ENCODE data around the gene STAT4.

The STAT4 gene

GRCh38 chr2:191064590-191064989 lies 86.2 kb downstream of the STAT4 start:
- Histone ChIP-seq H3K27ac (ENCODE audit: low read length) (no peak overlapping the region), H3K9me3 (ENCODE audit: control insufficient read depth, insufficient read depth, low read length) (no peaks in the 10 kb centered on the region), H3K4me3 (ENCODE audit: low read length) (no peak overlapping the region), H3K4me1 (ENCODE audit: control insufficient read depth, insufficient read depth, low read length) (no peaks in the 10 kb centered on the region; the same call in 1 of the 2 replicates), H3K36me3 (ENCODE audit: control insufficient read depth, insufficient read depth, low read length) (no peaks in the 10 kb centered on the region), H3K27me3 (ENCODE audit: control insufficient read depth, insufficient read depth, low read length) (no peaks in the 10 kb centered on the region)
- no peak for DNase-seq (ENCODE audit: low read depth, low spot score)
- WGBS (ENCODE audit: insufficient coverage, insufficient read length) = no CpG with 5 or more reads among the region's 9 CpGs

GRCh38 chr2:191063584-191063983 lies 87.2 kb downstream of the STAT4 start:
- no peaks in the 10 kb centered on the region for H3K27me3 ChIP-seq (ENCODE audit: control insufficient read depth, insufficient read depth, low read length)
- no peak overlapping the region for H3K4me3 ChIP-seq (ENCODE audit: low read length)
- no CpG with 5 or more reads among the region's 1 CpG for WGBS (ENCODE audit: insufficient coverage, insufficient read length)
- H3K27ac ChIP-seq (ENCODE audit: low read length) = no peak overlapping the region
- H3K4me1 ChIP-seq (ENCODE audit: control insufficient read depth, insufficient read depth, low read length) = no peaks in the 10 kb centered on the region; the same call in 1 of the 2 replicates
- no peaks in the 10 kb centered on the region for H3K9me3 ChIP-seq (ENCODE audit: control insufficient read depth, insufficient read depth, low read length)
- H3K36me3 ChIP-seq (ENCODE audit: control insufficient read depth, insufficient read depth, low read length) = no peaks in the 10 kb centered on the region
- no peak for DNase-seq (ENCODE audit: low read depth, low spot score)

- H3K27ac ChIP-seq (ENCODE audit: low read length) = no peak overlapping the region
- no peak overlapping the region for H3K4me3 ChIP-seq (ENCODE audit: low read length)
- H3K9me3 ChIP-seq (ENCODE audit: control insufficient read depth, insufficient read depth, low read length) = no peaks in the 10 kb centered on the region
- WGBS (ENCODE audit: insufficient coverage, insufficient read length) = no CpG with 5 or more reads among the region's 4 CpGs
- no peaks in the 10 kb centered on the region for H3K27me3 ChIP-seq (ENCODE audit: control insufficient read depth, insufficient read depth, low read length)
- no peaks in the 10 kb centered on the region for H3K4me1 ChIP-seq (ENCODE audit: control insufficient read depth, insufficient read depth, low read length)
- H3K36me3 ChIP-seq (ENCODE audit: control insufficient read depth, insufficient read depth, low read length) = no peaks in the 10 kb centered on the region
- no peak for DNase-seq (ENCODE audit: low read depth, low spot score)
Measured at GRCh38 chr2:191061381-191061980, 89.3 kb downstream of the STAT4 start.

GRCh38 chr2:191059308-191059707 lies 91.5 kb downstream of the STAT4 start:
- Histone ChIP-seq H3K4me1 (ENCODE audit: control insufficient read depth, insufficient read depth, low read length) (no peaks in the 10 kb centered on the region), H3K36me3 (ENCODE audit: control insufficient read depth, insufficient read depth, low read length) (no peaks in the 10 kb centered on the region), H3K9me3 (ENCODE audit: control insufficient read depth, insufficient read depth, low read length) (no peaks in the 10 kb centered on the region), H3K27me3 (ENCODE audit: control insufficient read depth, insufficient read depth, low read length) (no peaks in the 10 kb centered on the region), H3K4me3 (ENCODE audit: low read length) (no peak overlapping the region), H3K27ac (ENCODE audit: low read length) (no peak overlapping the region)
- no peak for DNase-seq (ENCODE audit: low read depth, low spot score)
- no CpG with 5 or more reads among the region's 3 CpGs for WGBS (ENCODE audit: insufficient coverage, insufficient read length)

- Histone ChIP-seq H3K27ac (ENCODE audit: low read length) (no peak overlapping the region), H3K27me3 (ENCODE audit: control insufficient read depth, insufficient read depth, low read length) (no peaks in the 10 kb centered on the region), H3K9me3 (ENCODE audit: control insufficient read depth, insufficient read depth, low read length) (no peaks in the 10 kb centered on the region; the same call in 1 of the 2 replicates), H3K36me3 (ENCODE audit: control insufficient read depth, insufficient read depth, low read length) (no peaks in the 10 kb centered on the region), H3K4me3 (ENCODE audit: low read length) (no peak overlapping the region), H3K4me1 (ENCODE audit: control insufficient read depth, insufficient read depth, low read length) (no peaks in the 10 kb centered on the region)
- DNase-seq (ENCODE audit: low read depth, low spot score) = no peak
- WGBS (ENCODE audit: insufficient coverage, insufficient read length) = no CpG with 5 or more reads among the region's 2 CpGs
Measured at GRCh38 chr2:191056228-191056627, 94.6 kb downstream of the STAT4 start.

- no peaks in the 10 kb centered on the region; the same call in 1 of the 2 replicates for H3K9me3 ChIP-seq (ENCODE audit: control insufficient read depth, insufficient read depth, low read length)
- no peaks in the 10 kb centered on the region for H3K27me3 ChIP-seq (ENCODE audit: control insufficient read depth, insufficient read depth, low read length)
- H3K4me1 ChIP-seq (ENCODE audit: control insufficient read depth, insufficient read depth, low read length) = no peaks in the 10 kb centered on the region
- no peak for DNase-seq (ENCODE audit: low read depth, low spot score)
- H3K27ac ChIP-seq (ENCODE audit: low read length) = no peak overlapping the region
- no peak overlapping the region for H3K4me3 ChIP-seq (ENCODE audit: low read length)
- no peaks in the 10 kb centered on the region for H3K36me3 ChIP-seq (ENCODE audit: control insufficient read depth, insufficient read depth, low read length)
- WGBS (ENCODE audit: insufficient coverage, insufficient read length) = no CpG with 5 or more reads among the region's 6 CpGs
Measured at GRCh38 chr2:191053256-191053655, 97.5 kb downstream of the STAT4 start.

GRCh38 chr2:191051825-191052778 lies 98.7 kb downstream of the STAT4 start:
- H3K27me3 ChIP-seq (ENCODE audit: control insufficient read depth, insufficient read depth, low read length) = no peaks in the 10 kb centered on the region
- H3K27ac ChIP-seq (ENCODE audit: low read length) = no peak overlapping the region
- H3K36me3 ChIP-seq (ENCODE audit: control insufficient read depth, insufficient read depth, low read length) = no peaks in the 10 kb centered on the region
- no peak overlapping the region for H3K4me3 ChIP-seq (ENCODE audit: low read length)
- no peak for DNase-seq (ENCODE audit: low read depth, low spot score)
- H3K4me1 ChIP-seq (ENCODE audit: control insufficient read depth, insufficient read depth, low read length) = no peaks in the 10 kb centered on the region
- WGBS (ENCODE audit: insufficient coverage, insufficient read length) = no CpG with 5 or more reads among the region's 10 CpGs
- no peaks in the 10 kb centered on the region; the same call in 1 of the 2 replicates for H3K9me3 ChIP-seq (ENCODE audit: control insufficient read depth, insufficient read depth, low read length)

GRCh38 chr2:191051177-191051576 lies 99.6 kb downstream of the STAT4 start:
- no CpG with 5 or more reads among the region's 3 CpGs for WGBS (ENCODE audit: insufficient coverage, insufficient read length)
- no peaks in the 10 kb centered on the region for H3K36me3 ChIP-seq (ENCODE audit: control insufficient read depth, insufficient read depth, low read length)
- H3K4me3 ChIP-seq (ENCODE audit: low read length) = no peak overlapping the region
- no peaks in the 10 kb centered on the region for H3K4me1 ChIP-seq (ENCODE audit: control insufficient read depth, insufficient read depth, low read length)
- no peaks in the 10 kb centered on the region; the same call in 1 of the 2 replicates for H3K9me3 ChIP-seq (ENCODE audit: control insufficient read depth, insufficient read depth, low read length)
- no peak overlapping the region for H3K27ac ChIP-seq (ENCODE audit: low read length)
- H3K27me3 ChIP-seq (ENCODE audit: control insufficient read depth, insufficient read depth, low read length) = no peaks in the 10 kb centered on the region
- no peak for DNase-seq (ENCODE audit: low read depth, low spot score)

- no peak overlapping the region for H3K4me3 ChIP-seq (ENCODE audit: low read length)
- no peaks in the 10 kb centered on the region; the same call in 1 of the 2 replicates for H3K9me3 ChIP-seq (ENCODE audit: control insufficient read depth, insufficient read depth, low read length)
- H3K27ac ChIP-seq (ENCODE audit: low read length) = no peak overlapping the region
- no CpG with 5 or more reads among the region's 1 CpG for WGBS (ENCODE audit: insufficient coverage, insufficient read length)
- H3K27me3 ChIP-seq (ENCODE audit: control insufficient read depth, insufficient read depth, low read length) = no peaks in the 10 kb centered on the region
- DNase-seq (ENCODE audit: low read depth, low spot score) = no peak
- H3K4me1 ChIP-seq (ENCODE audit: control insufficient read depth, insufficient read depth, low read length) = no peaks in the 10 kb centered on the region
- no peaks in the 10 kb centered on the region for H3K36me3 ChIP-seq (ENCODE audit: control insufficient read depth, insufficient read depth, low read length)
Measured at GRCh38 chr2:191050640-191050987, 100.2 kb downstream of the STAT4 start.

GRCh38 chr2:191049728-191050639 lies 100.8 kb downstream of the STAT4 start:
- no peaks in the 10 kb centered on the region for H3K36me3 ChIP-seq (ENCODE audit: control insufficient read depth, insufficient read depth, low read length)
- no peak for DNase-seq (ENCODE audit: low read depth, low spot score)
- no peak overlapping the region for H3K4me3 ChIP-seq (ENCODE audit: low read length)
- no peaks in the 10 kb centered on the region; the same call in 1 of the 2 replicates for H3K9me3 ChIP-seq (ENCODE audit: control insufficient read depth, insufficient read depth, low read length)
- H3K27me3 ChIP-seq (ENCODE audit: control insufficient read depth, insufficient read depth, low read length) = no peaks in the 10 kb centered on the region
- H3K4me1 ChIP-seq (ENCODE audit: control insufficient read depth, insufficient read depth, low read length) = no peaks in the 10 kb centered on the region
- no CpG with 5 or more reads among the region's 4 CpGs for WGBS (ENCODE audit: insufficient coverage, insufficient read length)
- H3K27ac ChIP-seq (ENCODE audit: low read length) = no peak overlapping the region

Data from iPS DF 6.9 (cell line).